ENCODE results near the gene SOCS7.

Gene SOCS7

GRCh38 chr17:38353668-38354067, 2.0 kb downstream of the SOCS7 start:
- Histone ChIP-seq H3K4me3 (ENCODE audit: low read length) (peak overlapping the region; percentile 53), H3K4me1 (ENCODE audit: control insufficient read depth, low read depth, low read length) (peaks cover 17% of the 10 kb centered on the region), H3K27ac (ENCODE audit: low read length) (no peak overlapping the region), H3K27me3 (ENCODE audit: control insufficient read depth, insufficient read depth, low read length) (no peaks in the 10 kb centered on the region), H3K9ac (ENCODE audit: low read length) (no peak overlapping the region), H3K9me3 (ENCODE audit: control insufficient read depth, low read depth, low read length) (no peaks in the 10 kb centered on the region), H3K36me3 (ENCODE audit: control insufficient read depth, low read depth, low read length) (no peaks in the 10 kb centered on the region)

- Histone ChIP-seq H3K27me3 (ENCODE audit: control insufficient read depth, insufficient read depth, low read length) (no peaks in the 10 kb centered on the region), H3K9me3 (ENCODE audit: control insufficient read depth, low read depth, low read length) (no peaks in the 10 kb centered on the region), H3K4me1 (ENCODE audit: control insufficient read depth, low read depth, low read length) (peaks cover 17% of the 10 kb centered on the region), H3K36me3 (ENCODE audit: control insufficient read depth, low read depth, low read length) (no peaks in the 10 kb centered on the region), H3K27ac (ENCODE audit: low read length) (no peak overlapping the region), H3K4me3 (ENCODE audit: low read length) (no peak overlapping the region), H3K9ac (ENCODE audit: low read length) (no peak overlapping the region)
Observed at GRCh38 chr17:38354466-38354865, 2.8 kb downstream of the SOCS7 start.

GRCh38 chr17:38355251-38355650, 3.6 kb downstream of the SOCS7 start:
- Histone ChIP-seq H3K36me3 (ENCODE audit: control insufficient read depth, low read depth, low read length) (no peaks in the 10 kb centered on the region), H3K4me1 (ENCODE audit: control insufficient read depth, low read depth, low read length) (peaks cover 13% of the 10 kb centered on the region), H3K4me3 (ENCODE audit: low read length) (no peak overlapping the region), H3K9ac (ENCODE audit: low read length) (no peak overlapping the region), H3K27ac (ENCODE audit: low read length) (no peak overlapping the region), H3K27me3 (ENCODE audit: control insufficient read depth, insufficient read depth, low read length) (no peaks in the 10 kb centered on the region), H3K9me3 (ENCODE audit: control insufficient read depth, low read depth, low read length) (no peaks in the 10 kb centered on the region)

- H3K9ac ChIP-seq (ENCODE audit: low read length) = no peak overlapping the region
- H3K27me3 ChIP-seq (ENCODE audit: control insufficient read depth, insufficient read depth, low read length) = no peaks in the 10 kb centered on the region
- H3K27ac ChIP-seq (ENCODE audit: low read length) = no peak overlapping the region
- H3K4me1 ChIP-seq (ENCODE audit: control insufficient read depth, low read depth, low read length) = peaks cover 10% of the 10 kb centered on the region
- no peaks in the 10 kb centered on the region for H3K9me3 ChIP-seq (ENCODE audit: control insufficient read depth, low read depth, low read length)
- no peak overlapping the region for H3K4me3 ChIP-seq (ENCODE audit: low read length)
- peaks cover 11% of the 10 kb centered on the region for H3K36me3 ChIP-seq (ENCODE audit: control insufficient read depth, low read depth, low read length)
Observed at GRCh38 chr17:38357486-38358123, 6.0 kb downstream of the SOCS7 start.

- Histone ChIP-seq H3K36me3 (ENCODE audit: control insufficient read depth, low read depth, low read length) (peaks cover 11% of the 10 kb centered on the region), H3K9me3 (ENCODE audit: control insufficient read depth, low read depth, low read length) (no peaks in the 10 kb centered on the region), H3K4me3 (ENCODE audit: low read length) (no peak overlapping the region), H3K27me3 (ENCODE audit: control insufficient read depth, insufficient read depth, low read length) (no peaks in the 10 kb centered on the region), H3K9ac (ENCODE audit: low read length) (no peak overlapping the region), H3K27ac (ENCODE audit: low read length) (no peak overlapping the region), H3K4me1 (ENCODE audit: control insufficient read depth, low read depth, low read length) (peaks cover 9% of the 10 kb centered on the region)
Observed at GRCh38 chr17:38358586-38359513, 7.2 kb downstream of the SOCS7 start.

GRCh38 chr17:38361694-38362465, 10.2 kb downstream of the SOCS7 start:
- peaks cover 5% of the 10 kb centered on the region for H3K4me1 ChIP-seq (ENCODE audit: control insufficient read depth, low read depth, low read length)
- H3K27ac ChIP-seq (ENCODE audit: low read length) = no peak overlapping the region
- peaks cover 24% of the 10 kb centered on the region for H3K36me3 ChIP-seq (ENCODE audit: control insufficient read depth, low read depth, low read length)
- no peak overlapping the region for H3K4me3 ChIP-seq (ENCODE audit: low read length)
- no peaks in the 10 kb centered on the region for H3K9me3 ChIP-seq (ENCODE audit: control insufficient read depth, low read depth, low read length)
- no peak overlapping the region for H3K9ac ChIP-seq (ENCODE audit: low read length)
- H3K27me3 ChIP-seq (ENCODE audit: control insufficient read depth, insufficient read depth, low read length) = no peaks in the 10 kb centered on the region

- H3K27ac ChIP-seq (ENCODE audit: low read length) = no peak overlapping the region
- H3K9me3 ChIP-seq (ENCODE audit: control insufficient read depth, low read depth, low read length) = no peaks in the 10 kb centered on the region
- no peaks in the 10 kb centered on the region for H3K27me3 ChIP-seq (ENCODE audit: control insufficient read depth, insufficient read depth, low read length)
- H3K36me3 ChIP-seq (ENCODE audit: control insufficient read depth, low read depth, low read length) = peaks cover 31% of the 10 kb centered on the region
- no peak overlapping the region for H3K9ac ChIP-seq (ENCODE audit: low read length)
- H3K4me1 ChIP-seq (ENCODE audit: control insufficient read depth, low read depth, low read length) = peaks cover 1% of the 10 kb centered on the region
- H3K4me3 ChIP-seq (ENCODE audit: low read length) = no peak overlapping the region
Observed at GRCh38 chr17:38363016-38363415, 11.4 kb downstream of the SOCS7 start.

- no peaks in the 10 kb centered on the region for H3K4me1 ChIP-seq (ENCODE audit: control insufficient read depth, low read depth, low read length)
- no peak overlapping the region for H3K27ac ChIP-seq (ENCODE audit: low read length)
- peaks cover 44% of the 10 kb centered on the region for H3K36me3 ChIP-seq (ENCODE audit: control insufficient read depth, low read depth, low read length)
- H3K27me3 ChIP-seq (ENCODE audit: control insufficient read depth, insufficient read depth, low read length) = no peaks in the 10 kb centered on the region
- no peaks in the 10 kb centered on the region for H3K9me3 ChIP-seq (ENCODE audit: control insufficient read depth, low read depth, low read length)
- H3K4me3 ChIP-seq (ENCODE audit: low read length) = no peak overlapping the region
- no peak overlapping the region for H3K9ac ChIP-seq (ENCODE audit: low read length)
Observed at GRCh38 chr17:38364741-38365140, 13.1 kb downstream of the SOCS7 start.

- Histone ChIP-seq H3K36me3 (ENCODE audit: control insufficient read depth, low read depth, low read length) (peaks cover 42% of the 10 kb centered on the region), H3K4me1 (ENCODE audit: control insufficient read depth, low read depth, low read length) (no peaks in the 10 kb centered on the region), H3K27me3 (ENCODE audit: control insufficient read depth, insufficient read depth, low read length) (no peaks in the 10 kb centered on the region)
Observed at GRCh38 chr17:38369124-38369886, 17.7 kb downstream of the SOCS7 start.

GRCh38 chr17:38379448-38379847, 27.8 kb downstream of the SOCS7 start:
- Histone ChIP-seq H3K36me3 (ENCODE audit: control insufficient read depth, low read depth, low read length) (peaks cover 23% of the 10 kb centered on the region), H3K9ac (ENCODE audit: low read length) (no peak overlapping the region), H3K4me1 (ENCODE audit: control insufficient read depth, low read depth, low read length) (no peaks in the 10 kb centered on the region), H3K4me3 (ENCODE audit: low read length) (no peak overlapping the region), H3K27me3 (ENCODE audit: control insufficient read depth, insufficient read depth, low read length) (no peaks in the 10 kb centered on the region), H3K27ac (ENCODE audit: low read length) (no peak overlapping the region), H3K9me3 (ENCODE audit: control insufficient read depth, low read depth, low read length) (no peaks in the 10 kb centered on the region)

More at GRCh38 chr17:38369124-38369886, 17.7 kb downstream of the SOCS7 start:
- Histone ChIP-seq H3K27ac (ENCODE audit: low read length) (no peak overlapping the region), H3K9me3 (ENCODE audit: control insufficient read depth, low read depth, low read length) (no peaks in the 10 kb centered on the region), H3K9ac (ENCODE audit: low read length) (no peak overlapping the region), H3K4me3 (ENCODE audit: low read length) (no peak overlapping the region)

GRCh38 chr17:38395090-38395489, 43.4 kb downstream of the SOCS7 start:
- H3K9ac ChIP-seq (ENCODE audit: low read length) = no peak overlapping the region
- no peaks in the 10 kb centered on the region for H3K27me3 ChIP-seq (ENCODE audit: control insufficient read depth, insufficient read depth, low read length)
- H3K4me1 ChIP-seq (ENCODE audit: control insufficient read depth, low read depth, low read length) = no peaks in the 10 kb centered on the region
- H3K27ac ChIP-seq (ENCODE audit: low read length) = no peak overlapping the region
- no peaks in the 10 kb centered on the region for H3K9me3 ChIP-seq (ENCODE audit: control insufficient read depth, low read depth, low read length)
- H3K4me3 ChIP-seq (ENCODE audit: low read length) = no peak overlapping the region
- peaks cover 35% of the 10 kb centered on the region for H3K36me3 ChIP-seq (ENCODE audit: control insufficient read depth, low read depth, low read length)
